ENCODE results near the gene SEC23IP. TPM values are rescaled to one million over a fixed set of nuclear protein-coding genes. Genes with fewer than 3 reads are reported as not detected.
A peak's percentile ranks its signal among the peaks of the same experiment; 100 is the strongest.

The SEC23IP gene
- 58.6 TPM for total RNA-seq
- long read RNA-seq, full-length matches to known transcripts, result 35 of 57 reads
- long read RNA-seq, partial matches to known transcripts, result 9 of 57 reads
- long read RNA-seq, other reads (novel, unspliced or antisense), result 13 of 57 reads

GRCh38 chr10:119892188-119893065 lies at the start of gene SEC23IP:
Gene SEC23IP, plus strand, starts transcription at chr10:119892730. Its CDS starts 53 bp downstream, at chr10:119892783.
- Histone ChIP-seq H3K4me1 (peaks cover 36% of the 10 kb centered on the region), H3K27me3 (no peaks in the 10 kb centered on the region), H3K9me3 (no peaks in the 10 kb centered on the region), H3K36me3 (peaks cover 4% of the 10 kb centered on the region), H3K27ac (peak within 1 kb of the TSS; percentile 79), H3K4me3 (peak within 1 kb of the TSS; percentile 63)
- TF ChIP-seq CTCF (IDR thresholded peaks at IDR 0.05), result no peak
- intact Hi-C loops (cut with DNase I), result no loop called here
- DNase-seq, result peak; percentile 98
- peak; percentile 98 for ATAC-seq

GRCh38 chr10:119845656-119846055 lies 46.9 kb upstream of the SEC23IP start:
- TF ChIP-seq CTCF (IDR thresholded peaks at IDR 0.05), result no peak
- ATAC-seq (peak; percentile 48), DNase-seq (no peak)
- Histone ChIP-seq H3K4me3 (no peak overlapping the region), H3K27me3 (no peaks in the 10 kb centered on the region), H3K27ac (no peak overlapping the region), H3K4me1 (no peaks in the 10 kb centered on the region), H3K9me3 (no peaks in the 10 kb centered on the region), H3K36me3 (peaks cover 90% of the 10 kb centered on the region)
- intact Hi-C loops (cut with DNase I), result no loop called here

GRCh38 chr10:119849031-119849789 lies 43.3 kb upstream of the SEC23IP start:
- H3K27me3 ChIP-seq, result no peaks in the 10 kb centered on the region
- H3K4me3 ChIP-seq, result no peak overlapping the region
- peaks cover 89% of the 10 kb centered on the region for H3K36me3 ChIP-seq
- H3K9me3 ChIP-seq, result no peaks in the 10 kb centered on the region
- no peak for ATAC-seq
- intact Hi-C loops (cut with DNase I), result no loop called here
- no peak for DNase-seq
- no peak overlapping the region for H3K27ac ChIP-seq
- no peak for TF ChIP-seq CTCF (IDR thresholded peaks at IDR 0.05)
- no peaks in the 10 kb centered on the region for H3K4me1 ChIP-seq

GRCh38 chr10:119849944-119850343 lies 42.6 kb upstream of the SEC23IP start:
- DNase-seq (no peak), ATAC-seq (no peak)
- Histone ChIP-seq H3K27me3 (no peaks in the 10 kb centered on the region), H3K9me3 (no peaks in the 10 kb centered on the region), H3K4me3 (no peak overlapping the region), H3K4me1 (no peaks in the 10 kb centered on the region), H3K36me3 (peaks cover 87% of the 10 kb centered on the region), H3K27ac (no peak overlapping the region)
- no peak for TF ChIP-seq CTCF (IDR thresholded peaks at IDR 0.05)
- intact Hi-C loops (cut with DNase I), result no loop called here

GRCh38 chr10:119852277-119852676 lies 40.3 kb upstream of the SEC23IP start:
- intact Hi-C loops (cut with DNase I), result no loop called here
- no peak for ATAC-seq
- no peaks in the 10 kb centered on the region for H3K9me3 ChIP-seq
- no peak for TF ChIP-seq CTCF (IDR thresholded peaks at IDR 0.05)
- H3K4me3 ChIP-seq, result no peak overlapping the region
- H3K27me3 ChIP-seq, result no peaks in the 10 kb centered on the region
- peaks cover 85% of the 10 kb centered on the region for H3K36me3 ChIP-seq
- no peaks in the 10 kb centered on the region for H3K4me1 ChIP-seq
- DNase-seq, result no peak
- H3K27ac ChIP-seq, result no peak overlapping the region

Data from upper lobe of right lung (tissue), 1 donor.